ENCODE data around the gene PTPN11. TPM values are rescaled to one million over a fixed set of nuclear protein-coding genes. Genes with fewer than 3 reads are reported as not detected.

PTPN11 gene
- total and polyA plus RNA-seq, 2 of the 8 experiments (the other 6 are each of a cell fraction or from before 2014, with no cell fraction given): 28.3 to 133 TPM

DNA sequence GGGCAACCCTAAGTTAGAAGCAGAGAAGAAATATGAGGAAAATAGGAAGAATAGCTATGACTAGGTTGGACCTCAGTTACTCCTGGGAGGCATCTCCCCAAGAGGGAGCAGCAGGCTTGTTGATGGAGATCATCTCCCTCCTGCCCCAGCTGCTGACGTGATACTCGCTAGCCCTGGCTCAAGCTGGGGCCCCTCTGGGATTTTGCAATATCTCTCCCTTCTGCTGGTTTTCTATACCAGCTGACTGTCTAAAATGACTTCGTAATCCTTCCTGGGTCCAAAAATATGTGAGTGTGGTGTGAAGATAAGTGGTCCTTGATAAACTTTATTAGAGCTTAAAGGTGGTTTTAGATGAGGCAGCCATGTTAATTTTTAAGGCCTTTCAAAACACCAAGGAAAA, 32.0 kb upstream of the PTPN11 start (continued):
- TF ChIP-seq, protein P1, sequence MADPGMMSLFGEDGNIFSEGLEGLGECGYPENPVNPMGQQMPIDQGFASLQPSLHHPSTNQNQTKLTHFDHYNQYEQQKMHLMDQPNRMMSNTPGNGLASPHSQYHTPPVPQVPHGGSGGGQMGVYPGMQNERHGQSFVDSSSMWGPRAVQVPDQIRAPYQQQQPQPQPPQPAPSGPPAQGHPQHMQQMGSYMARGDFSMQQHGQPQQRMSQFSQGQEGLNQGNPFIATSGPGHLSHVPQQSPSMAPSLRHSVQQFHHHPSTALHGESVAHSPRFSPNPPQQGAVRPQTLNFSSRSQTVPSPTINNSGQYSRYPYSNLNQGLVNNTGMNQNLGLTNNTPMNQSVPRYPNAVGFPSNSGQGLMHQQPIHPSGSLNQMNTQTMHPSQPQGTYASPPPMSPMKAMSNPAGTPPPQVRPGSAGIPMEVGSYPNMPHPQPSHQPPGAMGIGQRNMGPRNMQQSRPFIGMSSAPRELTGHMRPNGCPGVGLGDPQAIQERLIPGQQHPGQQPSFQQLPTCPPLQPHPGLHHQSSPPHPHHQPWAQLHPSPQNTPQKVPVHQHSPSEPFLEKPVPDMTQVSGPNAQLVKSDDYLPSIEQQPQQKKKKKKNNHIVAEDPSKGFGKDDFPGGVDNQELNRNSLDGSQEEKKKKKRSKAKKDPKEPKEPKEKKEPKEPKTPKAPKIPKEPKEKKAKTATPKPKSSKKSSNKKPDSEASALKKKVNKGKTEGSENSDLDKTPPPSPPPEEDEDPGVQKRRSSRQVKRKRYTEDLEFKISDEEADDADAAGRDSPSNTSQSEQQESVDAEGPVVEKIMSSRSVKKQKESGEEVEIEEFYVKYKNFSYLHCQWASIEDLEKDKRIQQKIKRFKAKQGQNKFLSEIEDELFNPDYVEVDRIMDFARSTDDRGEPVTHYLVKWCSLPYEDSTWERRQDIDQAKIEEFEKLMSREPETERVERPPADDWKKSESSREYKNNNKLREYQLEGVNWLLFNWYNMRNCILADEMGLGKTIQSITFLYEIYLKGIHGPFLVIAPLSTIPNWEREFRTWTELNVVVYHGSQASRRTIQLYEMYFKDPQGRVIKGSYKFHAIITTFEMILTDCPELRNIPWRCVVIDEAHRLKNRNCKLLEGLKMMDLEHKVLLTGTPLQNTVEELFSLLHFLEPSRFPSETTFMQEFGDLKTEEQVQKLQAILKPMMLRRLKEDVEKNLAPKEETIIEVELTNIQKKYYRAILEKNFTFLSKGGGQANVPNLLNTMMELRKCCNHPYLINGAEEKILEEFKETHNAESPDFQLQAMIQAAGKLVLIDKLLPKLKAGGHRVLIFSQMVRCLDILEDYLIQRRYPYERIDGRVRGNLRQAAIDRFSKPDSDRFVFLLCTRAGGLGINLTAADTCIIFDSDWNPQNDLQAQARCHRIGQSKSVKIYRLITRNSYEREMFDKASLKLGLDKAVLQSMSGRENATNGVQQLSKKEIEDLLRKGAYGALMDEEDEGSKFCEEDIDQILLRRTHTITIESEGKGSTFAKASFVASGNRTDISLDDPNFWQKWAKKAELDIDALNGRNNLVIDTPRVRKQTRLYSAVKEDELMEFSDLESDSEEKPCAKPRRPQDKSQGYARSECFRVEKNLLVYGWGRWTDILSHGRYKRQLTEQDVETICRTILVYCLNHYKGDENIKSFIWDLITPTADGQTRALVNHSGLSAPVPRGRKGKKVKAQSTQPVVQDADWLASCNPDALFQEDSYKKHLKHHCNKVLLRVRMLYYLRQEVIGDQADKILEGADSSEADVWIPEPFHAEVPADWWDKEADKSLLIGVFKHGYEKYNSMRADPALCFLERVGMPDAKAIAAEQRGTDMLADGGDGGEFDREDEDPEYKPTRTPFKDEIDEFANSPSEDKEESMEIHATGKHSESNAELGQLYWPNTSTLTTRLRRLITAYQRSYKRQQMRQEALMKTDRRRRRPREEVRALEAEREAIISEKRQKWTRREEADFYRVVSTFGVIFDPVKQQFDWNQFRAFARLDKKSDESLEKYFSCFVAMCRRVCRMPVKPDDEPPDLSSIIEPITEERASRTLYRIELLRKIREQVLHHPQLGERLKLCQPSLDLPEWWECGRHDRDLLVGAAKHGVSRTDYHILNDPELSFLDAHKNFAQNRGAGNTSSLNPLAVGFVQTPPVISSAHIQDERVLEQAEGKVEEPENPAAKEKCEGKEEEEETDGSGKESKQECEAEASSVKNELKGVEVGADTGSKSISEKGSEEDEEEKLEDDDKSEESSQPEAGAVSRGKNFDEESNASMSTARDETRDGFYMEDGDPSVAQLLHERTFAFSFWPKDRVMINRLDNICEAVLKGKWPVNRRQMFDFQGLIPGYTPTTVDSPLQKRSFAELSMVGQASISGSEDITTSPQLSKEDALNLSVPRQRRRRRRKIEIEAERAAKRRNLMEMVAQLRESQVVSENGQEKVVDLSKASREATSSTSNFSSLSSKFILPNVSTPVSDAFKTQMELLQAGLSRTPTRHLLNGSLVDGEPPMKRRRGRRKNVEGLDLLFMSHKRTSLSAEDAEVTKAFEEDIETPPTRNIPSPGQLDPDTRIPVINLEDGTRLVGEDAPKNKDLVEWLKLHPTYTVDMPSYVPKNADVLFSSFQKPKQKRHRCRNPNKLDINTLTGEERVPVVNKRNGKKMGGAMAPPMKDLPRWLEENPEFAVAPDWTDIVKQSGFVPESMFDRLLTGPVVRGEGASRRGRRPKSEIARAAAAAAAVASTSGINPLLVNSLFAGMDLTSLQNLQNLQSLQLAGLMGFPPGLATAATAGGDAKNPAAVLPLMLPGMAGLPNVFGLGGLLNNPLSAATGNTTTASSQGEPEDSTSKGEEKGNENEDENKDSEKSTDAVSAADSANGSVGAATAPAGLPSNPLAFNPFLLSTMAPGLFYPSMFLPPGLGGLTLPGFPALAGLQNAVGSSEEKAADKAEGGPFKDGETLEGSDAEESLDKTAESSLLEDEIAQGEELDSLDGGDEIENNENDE (IDR thresholded peaks at IDR 0.05; ENCODE audit: insufficient replicate concordance, low read length): no peak
- TF ChIP-seq CHD1 (IDR thresholded peaks at IDR 0.05; ENCODE audit: low read depth, low read length): no peak
- TF ChIP-seq, protein P2, sequence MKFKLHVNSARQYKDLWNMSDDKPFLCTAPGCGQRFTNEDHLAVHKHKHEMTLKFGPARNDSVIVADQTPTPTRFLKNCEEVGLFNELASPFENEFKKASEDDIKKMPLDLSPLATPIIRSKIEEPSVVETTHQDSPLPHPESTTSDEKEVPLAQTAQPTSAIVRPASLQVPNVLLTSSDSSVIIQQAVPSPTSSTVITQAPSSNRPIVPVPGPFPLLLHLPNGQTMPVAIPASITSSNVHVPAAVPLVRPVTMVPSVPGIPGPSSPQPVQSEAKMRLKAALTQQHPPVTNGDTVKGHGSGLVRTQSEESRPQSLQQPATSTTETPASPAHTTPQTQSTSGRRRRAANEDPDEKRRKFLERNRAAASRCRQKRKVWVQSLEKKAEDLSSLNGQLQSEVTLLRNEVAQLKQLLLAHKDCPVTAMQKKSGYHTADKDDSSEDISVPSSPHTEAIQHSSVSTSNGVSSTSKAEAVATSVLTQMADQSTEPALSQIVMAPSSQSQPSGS (IDR thresholded peaks at IDR 0.05; ENCODE audit: low read length): no peak
